Stimulated activated effector memory CD8-positive, alpha-beta T cell treated with anti-CD3 and anti-CD28 coated beads, Interleukin-12 subunit alpha, Interleukin-12 subunit beta, amount 100 ng/mL, for 72 hours (primary cell): ENCODE results near the gene CNTNAP2.

Experiments used
- ATAC-seq: fragments of 150-1000 bp; cut with Tn5 transposase; 2 replicates; pipeline ENCODE4 v1.10.0; 2021
- DNase-seq, 2 donors: peaks; one replicate each; pipeline ENCODE4 v3.0.0; 2021 to 2022; ENCODE audit warnings: low spot score in 2 of 2
- H3K27ac Mint-ChIP-seq: one replicate; pipeline ENCODE4 v1.8.0; 2022; ENCODE audit warnings: mild to moderate bottlenecking, mixed read lengths
- H3K36me3 Mint-ChIP-seq: one replicate; pipeline ENCODE4 v1.8.0; 2022; ENCODE audit warnings: mild to moderate bottlenecking, mixed read lengths
- H3K4me1 Mint-ChIP-seq: one replicate; pipeline ENCODE4 v1.8.0; 2022; ENCODE audit warnings: mixed read lengths
- H3K4me3 Mint-ChIP-seq: one replicate; pipeline ENCODE4 v1.8.0; 2022; ENCODE audit warnings: mild to moderate bottlenecking, mixed read lengths
- H3K9me3 Mint-ChIP-seq: one replicate; pipeline ENCODE4 v1.8.0; 2022; ENCODE audit warnings: mixed read lengths

Gene CNTNAP2

DNA sequence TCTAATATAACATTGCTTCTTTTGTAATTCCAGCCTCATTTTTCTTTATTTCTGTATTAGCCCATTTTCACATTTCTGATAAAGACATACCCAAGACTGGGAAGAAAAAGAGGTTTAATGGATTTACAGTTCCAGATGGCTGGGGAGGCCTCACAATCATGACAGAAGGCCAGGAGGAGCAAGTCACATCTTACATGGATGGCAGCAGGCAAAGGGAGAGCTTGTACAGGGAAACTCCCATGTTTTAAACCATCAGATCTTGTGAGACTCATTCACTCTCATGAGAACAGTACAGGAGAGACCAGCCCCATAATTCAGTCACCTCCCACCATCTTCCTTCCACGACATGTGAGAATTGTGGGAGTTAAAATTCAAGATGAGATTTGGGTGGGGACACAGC lies 510.3 kb downstream of the CNTNAP2 start:
- H3K27ac Mint-ChIP-seq: no peak overlapping the region
- ATAC-seq (no peak), DNase-seq (no peak)
- no peak overlapping the region for H3K4me3 Mint-ChIP-seq
- H3K36me3 Mint-ChIP-seq: no peaks in the 10 kb centered on the region
- peaks cover 19% of the 10 kb centered on the region for H3K9me3 Mint-ChIP-seq
- H3K4me1 Mint-ChIP-seq: no peaks in the 10 kb centered on the region

DNA sequence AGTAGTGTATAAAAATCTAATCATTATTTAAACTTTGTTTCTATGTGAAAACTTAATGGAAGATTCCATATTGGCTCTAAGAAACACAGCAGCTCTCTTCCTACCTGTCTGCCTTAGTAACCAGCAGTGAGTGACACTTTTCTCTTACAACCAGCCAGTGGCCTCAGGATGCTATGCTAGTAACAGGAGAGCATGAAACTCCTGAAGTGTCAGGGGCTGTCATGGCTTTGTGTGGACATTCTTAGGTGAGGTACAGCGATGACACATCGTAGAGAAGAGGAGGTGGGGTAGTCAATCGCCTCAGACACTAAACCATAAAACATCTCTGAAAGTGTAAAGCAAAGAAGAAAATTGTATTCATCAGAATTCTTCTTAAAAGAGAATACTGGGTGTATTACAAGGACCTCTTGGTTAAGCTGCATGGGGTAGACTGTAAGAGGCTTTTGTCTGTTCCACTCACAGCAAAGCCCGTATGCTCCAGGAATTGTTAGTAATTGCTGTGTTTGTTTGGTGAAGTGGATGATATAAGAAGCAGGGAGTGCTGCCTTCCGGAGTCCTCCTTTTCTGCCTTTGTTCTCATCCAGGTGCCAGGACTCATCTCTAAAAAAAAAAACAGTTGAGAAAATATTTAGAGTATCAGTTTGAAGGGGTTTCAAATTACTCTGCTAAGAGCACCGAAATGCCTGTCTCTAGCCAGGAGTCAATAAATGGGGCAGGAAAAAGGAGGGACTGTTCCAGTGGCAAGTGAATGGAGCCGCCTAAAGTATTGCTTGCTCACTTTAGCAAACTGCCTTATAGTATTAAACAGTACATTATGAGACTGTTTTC lies 518.8 kb downstream of the CNTNAP2 start:
- DNase-seq (no peak), ATAC-seq (no peak)
- H3K27ac Mint-ChIP-seq: no peak overlapping the region
- H3K4me3 Mint-ChIP-seq: no peak overlapping the region
- peaks cover 7% of the 10 kb centered on the region for H3K9me3 Mint-ChIP-seq
- no peaks in the 10 kb centered on the region for H3K36me3 Mint-ChIP-seq
- H3K4me1 Mint-ChIP-seq: no peaks in the 10 kb centered on the region

DNA sequence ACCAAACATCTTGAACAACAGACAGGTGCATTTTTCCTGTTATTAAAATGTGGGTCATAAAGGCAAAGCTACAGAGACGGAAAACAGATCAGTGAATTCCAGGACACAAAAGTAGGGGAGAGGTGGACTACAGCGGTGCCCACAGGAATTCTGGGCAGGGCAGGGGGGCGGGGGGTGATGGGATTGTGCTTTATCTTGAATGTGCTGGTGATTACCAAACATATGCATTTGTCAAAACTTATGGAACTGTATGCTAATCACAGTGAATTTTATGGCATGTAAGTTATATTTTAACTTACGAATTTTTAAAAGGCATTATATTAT lies 519.4 kb downstream of the CNTNAP2 start:
- Mint-ChIP-seq H3K27ac (no peak overlapping the region), H3K4me1 (no peaks in the 10 kb centered on the region)
- no peak for ATAC-seq

GRCh38 chr7:146636581-146636980 lies 520.0 kb downstream of the CNTNAP2 start:
- H3K4me1 Mint-ChIP-seq: no peaks in the 10 kb centered on the region
- no peak overlapping the region for H3K27ac Mint-ChIP-seq
- H3K9me3 Mint-ChIP-seq: peaks cover 3% of the 10 kb centered on the region
- ATAC-seq (no peak), DNase-seq (no peak)
- H3K4me3 Mint-ChIP-seq: no peak overlapping the region
- no peaks in the 10 kb centered on the region for H3K36me3 Mint-ChIP-seq

More for the DNA sequence above, 519.4 kb downstream of the CNTNAP2 start:
- no peak for DNase-seq
- Mint-ChIP-seq H3K4me3 (no peak overlapping the region), H3K36me3 (no peaks in the 10 kb centered on the region), H3K9me3 (peaks cover 3% of the 10 kb centered on the region)

- peaks cover 3% of the 10 kb centered on the region for H3K9me3 Mint-ChIP-seq
- DNase-seq: no peak
- H3K27ac Mint-ChIP-seq: no peak overlapping the region
- no peaks in the 10 kb centered on the region for H3K36me3 Mint-ChIP-seq
- no peaks in the 10 kb centered on the region for H3K4me1 Mint-ChIP-seq
- H3K4me3 Mint-ChIP-seq: no peak overlapping the region
- ATAC-seq: no peak
Observed at GRCh38 chr7:146639291-146639690, 522.7 kb downstream of the CNTNAP2 start.

DNA sequence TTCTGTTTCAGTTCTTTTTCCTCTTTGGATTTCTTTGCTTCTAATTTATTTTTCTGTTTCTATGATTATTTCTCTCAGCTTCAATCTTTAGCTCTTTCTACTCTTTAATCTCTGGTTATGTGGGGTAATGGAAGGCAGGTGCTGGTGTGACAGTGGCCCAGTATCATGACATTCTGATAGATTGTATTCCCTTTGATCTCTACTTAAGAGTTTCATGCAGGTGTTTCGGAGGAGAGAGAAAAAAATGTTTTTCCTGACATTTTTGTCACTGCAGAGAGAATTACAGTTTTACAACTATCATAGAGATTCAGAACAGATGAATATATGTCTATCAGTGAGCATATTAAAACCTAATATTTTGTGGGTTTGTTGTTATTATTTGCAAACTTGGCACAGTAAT lies 524.9 kb downstream of the CNTNAP2 start:
- Mint-ChIP-seq H3K27ac (no peak overlapping the region), H3K36me3 (no peaks in the 10 kb centered on the region), H3K4me3 (no peak overlapping the region), H3K9me3 (no peaks in the 10 kb centered on the region), H3K4me1 (no peaks in the 10 kb centered on the region)
- no peak for ATAC-seq
- DNase-seq: no peak

DNA sequence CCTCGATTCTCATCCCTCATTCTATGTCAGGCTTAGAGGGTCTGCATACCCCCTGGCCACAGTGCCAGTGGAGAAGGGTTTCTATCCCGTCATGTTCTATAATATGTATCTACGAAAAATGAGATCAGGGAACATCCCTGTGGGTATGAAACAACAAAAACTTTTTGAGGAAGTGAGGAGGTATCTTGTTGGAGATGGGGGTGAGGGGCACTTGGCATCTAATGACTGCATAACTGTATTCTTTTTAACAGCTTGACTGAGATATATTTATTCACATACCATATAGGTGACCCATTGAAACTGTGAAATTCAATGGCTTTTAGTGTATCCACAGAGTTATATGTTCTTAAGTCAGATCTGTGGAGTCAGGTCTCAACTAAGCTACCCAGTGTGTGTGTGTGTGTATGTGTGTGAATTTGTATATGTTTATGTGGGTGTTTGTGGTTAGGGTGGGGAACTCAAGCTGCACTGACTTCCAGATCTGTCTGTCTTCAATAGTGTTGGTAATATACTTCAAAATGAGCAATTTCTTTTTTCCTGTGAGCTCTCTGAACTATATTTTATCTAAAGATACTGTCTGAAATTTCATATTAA lies 528.9 kb downstream of the CNTNAP2 start:
- Mint-ChIP-seq H3K36me3 (no peaks in the 10 kb centered on the region), H3K27ac (no peak overlapping the region), H3K9me3 (no peaks in the 10 kb centered on the region), H3K4me3 (no peak overlapping the region), H3K4me1 (no peaks in the 10 kb centered on the region)
- ATAC-seq (no peak), DNase-seq (no peak)

DNA sequence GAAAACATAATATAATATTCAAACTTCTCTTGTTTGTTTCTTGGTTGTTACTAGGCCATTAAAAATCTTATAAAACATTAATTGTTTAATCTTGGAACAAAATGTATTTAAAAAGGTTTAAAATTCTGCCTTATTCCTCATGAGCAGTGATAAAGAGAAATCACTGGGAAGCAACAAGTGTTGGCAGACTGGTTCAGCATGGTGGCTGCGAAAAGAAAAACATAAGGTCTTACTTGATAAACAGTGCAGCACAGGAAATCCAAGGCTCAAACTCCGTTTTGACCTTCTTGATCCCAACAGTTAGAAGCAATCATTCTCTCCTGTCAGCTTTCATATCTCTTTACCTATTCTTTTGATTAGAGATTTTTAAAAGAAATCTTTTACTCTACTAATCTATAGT lies 530.8 kb downstream of the CNTNAP2 start:
- Mint-ChIP-seq H3K36me3 (no peaks in the 10 kb centered on the region), H3K27ac (no peak overlapping the region), H3K9me3 (peaks cover 3% of the 10 kb centered on the region), H3K4me1 (no peaks in the 10 kb centered on the region), H3K4me3 (no peak overlapping the region)
- DNase-seq (no peak), ATAC-seq (no peak)

- no peaks in the 10 kb centered on the region for H3K4me1 Mint-ChIP-seq
- peaks cover 9% of the 10 kb centered on the region for H3K9me3 Mint-ChIP-seq
- no peak overlapping the region for H3K27ac Mint-ChIP-seq
- no peak for ATAC-seq
- H3K36me3 Mint-ChIP-seq: no peaks in the 10 kb centered on the region
- H3K4me3 Mint-ChIP-seq: no peak overlapping the region
- DNase-seq: no peak
Observed at GRCh38 chr7:146652176-146652575, 535.6 kb downstream of the CNTNAP2 start.

- H3K4me1 Mint-ChIP-seq: no peaks in the 10 kb centered on the region
- ATAC-seq (no peak), DNase-seq (no peak)
- no peaks in the 10 kb centered on the region for H3K36me3 Mint-ChIP-seq
- no peak overlapping the region for H3K4me3 Mint-ChIP-seq
- peaks cover 17% of the 10 kb centered on the region for H3K9me3 Mint-ChIP-seq
- H3K27ac Mint-ChIP-seq: no peak overlapping the region
Observed at GRCh38 chr7:146654048-146654447, 537.4 kb downstream of the CNTNAP2 start.

DNA sequence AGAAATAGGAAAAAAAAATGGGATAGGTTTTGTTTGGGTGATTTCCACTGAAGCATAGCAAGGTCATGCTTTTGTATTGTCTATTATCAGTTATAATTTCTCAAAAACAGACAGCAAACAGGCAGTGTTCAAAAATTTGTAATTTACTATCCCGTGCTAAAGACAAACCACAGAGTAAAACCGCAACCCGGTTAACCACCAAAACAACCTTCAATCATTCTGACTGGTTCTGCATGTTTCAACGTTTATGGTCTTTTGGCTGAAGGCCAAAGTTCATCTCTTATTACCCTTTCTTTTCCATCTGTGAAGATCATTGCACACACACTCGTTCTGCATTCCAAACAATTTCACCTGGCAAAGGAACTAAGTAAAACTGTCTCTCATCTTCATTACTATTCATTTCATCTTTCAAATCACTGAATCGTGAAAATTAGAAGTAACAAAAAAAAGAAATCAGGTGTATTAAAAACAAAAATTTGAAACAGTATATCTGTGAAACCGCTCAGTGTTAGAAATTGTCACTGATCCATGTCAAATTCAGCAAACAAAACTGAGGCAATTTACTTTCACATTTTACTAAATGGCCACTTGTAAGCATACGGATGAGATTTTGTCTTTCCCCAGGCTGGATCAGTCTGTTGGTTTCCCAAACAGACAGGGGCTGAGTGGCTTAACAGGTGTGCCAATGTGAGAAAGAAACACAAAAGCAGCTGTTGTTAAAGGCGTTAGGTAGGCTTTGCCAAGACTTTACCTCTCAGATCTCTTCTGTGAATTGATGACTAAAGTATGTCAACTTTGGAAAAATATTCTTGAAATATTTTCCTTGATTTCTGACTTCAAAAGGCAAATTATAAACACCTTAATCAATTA lies 539.6 kb downstream of the CNTNAP2 start:
- no peak overlapping the region for H3K4me3 Mint-ChIP-seq
- ATAC-seq: no peak
- H3K36me3 Mint-ChIP-seq: no peaks in the 10 kb centered on the region
- no peak overlapping the region for H3K27ac Mint-ChIP-seq
- peaks cover 24% of the 10 kb centered on the region for H3K9me3 Mint-ChIP-seq
- H3K4me1 Mint-ChIP-seq: no peaks in the 10 kb centered on the region
- DNase-seq: no peak

GRCh38 chr7:146656988-146657387 lies 540.4 kb downstream of the CNTNAP2 start:
- H3K4me1 Mint-ChIP-seq: no peaks in the 10 kb centered on the region
- H3K27ac Mint-ChIP-seq: no peak overlapping the region
- no peak overlapping the region for H3K4me3 Mint-ChIP-seq
- ATAC-seq (no peak), DNase-seq (no peak)
- peaks cover 27% of the 10 kb centered on the region for H3K9me3 Mint-ChIP-seq
- no peaks in the 10 kb centered on the region for H3K36me3 Mint-ChIP-seq

DNA sequence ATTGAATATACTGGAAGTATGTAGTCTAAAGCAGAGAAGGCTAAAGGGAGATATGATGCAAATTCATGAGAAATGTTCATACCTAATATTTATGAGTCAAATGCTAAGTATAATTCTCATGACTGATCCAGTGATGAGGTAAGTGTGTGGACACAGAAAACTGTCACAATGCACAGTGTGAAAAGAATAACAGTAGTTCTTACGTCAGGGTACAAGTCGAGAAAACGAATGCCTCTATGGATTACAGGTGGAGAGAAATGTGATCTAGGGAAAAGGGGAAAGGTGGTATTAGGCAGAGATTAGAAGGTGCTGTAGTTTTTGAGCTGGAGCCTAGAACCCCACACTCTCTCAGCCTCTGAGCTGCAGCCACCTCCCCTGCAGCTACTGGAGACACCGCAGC lies 542.0 kb downstream of the CNTNAP2 start:
- H3K9me3 Mint-ChIP-seq: peaks cover 30% of the 10 kb centered on the region
- no peaks in the 10 kb centered on the region for H3K4me1 Mint-ChIP-seq
- no peaks in the 10 kb centered on the region for H3K36me3 Mint-ChIP-seq
- H3K27ac Mint-ChIP-seq: no peak overlapping the region
- DNase-seq (no peak), ATAC-seq (no peak)
- no peak overlapping the region for H3K4me3 Mint-ChIP-seq

- Mint-ChIP-seq H3K4me1 (no peaks in the 10 kb centered on the region), H3K36me3 (no peaks in the 10 kb centered on the region), H3K27ac (no peak overlapping the region), H3K4me3 (no peak overlapping the region), H3K9me3 (peaks cover 30% of the 10 kb centered on the region)
- no peak for ATAC-seq
- no peak for DNase-seq
Observed at GRCh38 chr7:146659732-146660131, 543.1 kb downstream of the CNTNAP2 start.

DNA sequence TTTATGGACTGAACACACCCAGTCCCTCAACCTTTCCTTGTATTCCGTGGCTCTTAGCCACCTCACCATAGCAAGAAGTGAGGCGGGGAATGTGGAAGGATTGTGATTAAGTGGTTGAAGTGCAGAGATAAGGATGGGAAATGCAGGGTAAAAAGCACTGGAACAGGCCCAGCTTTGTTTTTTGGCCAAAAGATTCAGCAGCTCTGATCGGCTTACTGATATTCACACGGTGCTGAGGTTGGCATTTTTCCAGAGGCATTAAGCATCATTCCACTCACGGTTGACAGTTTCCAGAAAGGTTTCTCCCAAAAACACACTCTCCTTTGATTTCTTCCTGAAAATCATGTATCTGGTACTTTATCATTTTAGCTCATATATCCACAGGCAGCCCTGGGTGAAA lies 544.2 kb downstream of the CNTNAP2 start:
- ATAC-seq (no peak), DNase-seq (no peak)
- Mint-ChIP-seq H3K4me1 (no peaks in the 10 kb centered on the region), H3K36me3 (no peaks in the 10 kb centered on the region), H3K4me3 (no peak overlapping the region), H3K27ac (no peak overlapping the region), H3K9me3 (peaks cover 28% of the 10 kb centered on the region)

GRCh38 chr7:146661435-146661834 lies 544.8 kb downstream of the CNTNAP2 start:
- no peak overlapping the region for H3K27ac Mint-ChIP-seq
- peaks cover 33% of the 10 kb centered on the region for H3K9me3 Mint-ChIP-seq
- DNase-seq (no peak), ATAC-seq (no peak)
- no peak overlapping the region for H3K4me3 Mint-ChIP-seq
- H3K36me3 Mint-ChIP-seq: no peaks in the 10 kb centered on the region
- H3K4me1 Mint-ChIP-seq: no peaks in the 10 kb centered on the region
